Epithelial cell of esophagus (primary cell): ENCODE results near the gene DUOXA2.

Source experiments
- DNase-seq: peaks from one replicate; pipeline ENCODE4 v3.0.0; 2010; ENCODE audit warnings: low read depth
- H3K4me3 ChIP-seq: 2 replicates; pipeline ENCODE4 v1.5.1; 2011; ENCODE audit warnings: mild to moderate bottlenecking, low read length, control low read depth
- CTCF ChIP-seq: IDR thresholded peaks from 2 replicates; pipeline ENCODE4 v1.5.1; 2011; ENCODE audit warnings: low read depth, mild to moderate bottlenecking, low read length, control low read depth, inconsistent platforms; ENCODE audit not compliant: insufficient read depth; ENCODE audit errors: missing control alignments

Gene DUOXA2

GRCh38 chr15:45116006-45116481 is 1.9 kb downstream of the DUOXA2 start:
- H3K4me3 ChIP-seq, result no peak overlapping the region
- no peak for DNase-seq
- no peak for TF ChIP-seq CTCF

GRCh38 chr15:45116482-45117307 is 2.6 kb downstream of the DUOXA2 start:
- H3K4me3 ChIP-seq, result no peak overlapping the region
- TF ChIP-seq CTCF, result no peak
- DNase-seq, result no peak

- H3K4me3 ChIP-seq, result no peak overlapping the region
- DNase-seq, result no peak
- no peak for TF ChIP-seq CTCF
Measured at GRCh38 chr15:45117308-45118130, 3.4 kb downstream of the DUOXA2 start.

- H3K4me3 ChIP-seq, result no peak overlapping the region
- TF ChIP-seq CTCF, result peak; percentile 100
- peak; percentile 91 for DNase-seq
Measured at GRCh38 chr15:45118131-45118588, 4.0 kb downstream of the DUOXA2 start.

GRCh38 chr15:45118996-45119395 is 4.9 kb downstream of the DUOXA2 start:
- TF ChIP-seq CTCF, result no peak
- no peak for DNase-seq
- H3K4me3 ChIP-seq, result no peak overlapping the region

- no peak overlapping the region for H3K4me3 ChIP-seq
- no peak for TF ChIP-seq CTCF
- no peak for DNase-seq
Measured at GRCh38 chr15:45120081-45120972, 6.2 kb downstream of the DUOXA2 start.
